Measurements from ENCODE around the gene NCAPD2.
A peak's percentile ranks its signal among the peaks of the same experiment; 100 is the strongest.
"Not testable (repeated sequence)": the region's sequence is repeated elsewhere in the genome, so short reads cannot be mapped to it uniquely, and the experiment has no call there.

The NCAPD2 gene

GRCh38 chr12:6465467-6466183 lies 28.3 kb upstream of the NCAPD2 start:
- DNase-seq = peak; percentile 57 to 71

DNA sequence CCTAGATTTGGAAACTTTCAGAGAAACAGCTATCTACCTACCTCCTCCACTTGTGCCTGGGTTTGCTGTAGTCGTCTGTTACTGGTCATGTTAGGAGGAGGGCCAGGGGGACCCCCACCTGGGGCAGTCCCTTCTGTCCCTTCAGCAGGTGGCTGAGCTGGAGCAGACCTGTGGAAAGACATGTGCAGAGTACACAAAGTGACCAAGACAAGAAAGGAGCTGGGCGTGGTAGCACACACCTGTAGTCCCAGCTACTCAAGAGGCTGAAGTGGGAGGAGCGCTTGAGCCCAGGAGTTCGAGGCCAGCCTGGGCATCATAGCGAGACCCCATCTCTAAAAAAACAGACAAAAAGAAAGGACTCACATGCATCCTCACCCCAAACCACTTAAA lies 27.7 kb upstream of the NCAPD2 start:
- DNase-seq = no peak

DNA sequence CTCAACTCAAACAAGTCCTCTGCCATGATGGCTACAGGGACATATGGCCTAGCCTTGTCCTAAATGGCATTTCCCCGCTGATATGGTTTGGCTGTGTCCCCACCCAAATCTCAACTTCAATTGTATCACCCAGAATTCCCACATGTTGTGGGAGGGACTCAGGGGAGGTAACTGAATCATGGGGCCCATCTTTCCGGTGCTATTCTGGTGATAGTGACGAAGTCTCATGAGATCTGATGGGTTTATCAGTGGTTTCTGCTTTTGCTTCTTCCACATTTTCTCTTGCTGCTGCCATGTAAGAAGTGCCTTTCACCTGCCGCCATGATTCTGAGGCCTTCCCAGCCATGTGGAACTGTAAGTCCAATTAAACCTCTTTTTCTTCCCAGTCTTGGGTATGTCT lies 27.2 kb upstream of the NCAPD2 start:
- not testable (repeated sequence) for DNase-seq

GRCh38 chr12:6467571-6468282 lies 26.2 kb upstream of the NCAPD2 start:
- DNase-seq = not testable (repeated sequence)

GRCh38 chr12:6468283-6468575 lies 25.7 kb upstream of the NCAPD2 start:
- DNase-seq = no peak

DNA sequence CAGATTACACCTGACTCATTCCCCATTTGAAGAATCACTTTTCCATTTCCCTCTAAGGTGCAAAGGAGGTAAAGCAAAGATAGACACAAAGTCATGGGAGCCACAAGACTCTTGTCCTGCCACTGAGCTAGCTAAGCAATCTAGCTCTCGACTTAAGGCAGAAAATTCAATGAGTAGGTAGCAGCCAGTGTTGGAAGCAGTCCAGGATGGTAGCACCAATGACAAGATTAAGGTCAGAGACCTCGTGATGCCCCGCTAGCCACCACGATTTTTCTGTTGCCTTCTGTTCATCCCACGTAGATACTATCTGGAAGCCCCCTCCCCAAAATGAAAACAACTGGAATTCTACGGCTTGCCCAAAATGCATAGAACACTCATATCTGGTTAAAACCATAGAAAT lies 24.8 kb upstream of the NCAPD2 start:
- no peak for DNase-seq

DNA sequence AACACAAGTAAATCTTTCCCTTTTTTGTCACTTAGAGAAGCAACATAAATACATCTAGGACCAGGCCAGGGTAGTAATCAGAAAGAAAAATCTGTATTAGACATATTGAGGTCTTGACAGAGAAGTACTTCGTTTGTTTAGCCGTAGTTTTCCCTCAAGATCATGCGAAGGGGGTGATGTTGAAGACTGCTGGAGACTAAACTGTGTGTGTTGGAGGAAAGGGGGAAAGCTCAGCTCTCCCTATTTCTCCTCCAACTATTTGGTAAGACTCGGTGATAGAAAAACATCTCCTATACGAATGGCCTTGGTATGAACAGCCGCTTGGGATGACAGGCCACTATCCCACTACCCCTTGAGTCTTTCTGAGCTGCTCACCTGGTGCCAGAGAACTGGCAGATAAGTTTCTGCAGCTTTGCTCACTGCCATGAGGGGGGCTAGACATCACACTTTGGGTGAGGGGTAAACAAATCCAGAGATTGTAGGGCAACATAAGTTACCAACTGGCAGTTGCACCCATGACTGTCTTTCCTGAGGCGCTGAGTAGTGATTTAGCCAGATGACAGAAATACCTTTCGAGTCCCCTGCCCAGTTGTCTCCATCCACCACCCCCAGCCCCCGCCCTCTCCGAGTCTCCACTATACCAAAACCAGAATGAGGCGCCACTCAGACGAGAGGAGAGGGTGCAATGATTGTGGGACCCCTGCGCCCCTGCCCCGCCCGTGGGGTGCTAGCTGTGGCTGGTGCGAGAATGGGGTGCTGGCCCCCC lies 24.1 kb upstream of the NCAPD2 start:
- no peak for DNase-seq

GRCh38 chr12:6470375-6471163 lies 23.3 kb upstream of the NCAPD2 start, which contains the start of gene VAMP1:
Gene VAMP1, minus strand, starts transcription at chr12:6470677. Its CDS starts 146 bp downstream, at chr12:6470531.
- DNase-seq = peak; percentile 95 to 97

GRCh38 chr12:6471989-6472360 lies 21.9 kb upstream of the NCAPD2 start:
- no peak for DNase-seq

DNA sequence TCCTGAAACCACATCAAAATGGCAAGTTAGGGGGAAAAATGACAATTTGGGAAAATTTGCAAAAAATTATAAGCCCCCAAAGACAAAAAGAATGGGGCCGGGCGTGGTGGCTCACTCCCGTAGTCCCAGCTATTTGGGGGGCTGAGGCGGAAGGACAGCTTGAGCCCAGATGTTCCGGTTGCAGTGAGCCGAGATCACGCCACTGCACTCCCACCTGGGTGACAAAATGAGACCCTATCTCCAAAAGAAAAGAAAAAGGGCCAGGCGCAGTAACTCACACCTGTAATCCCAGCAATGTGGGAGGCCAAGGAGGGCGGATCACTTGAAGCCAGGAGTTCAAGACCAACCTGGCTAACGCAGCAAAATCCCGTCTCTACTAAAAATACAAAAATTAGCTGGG lies 21.4 kb upstream of the NCAPD2 start:
- no peak for DNase-seq

- DNase-seq = not testable (repeated sequence)
Observed at GRCh38 chr12:6475233-6475975, 18.5 kb upstream of the NCAPD2 start.

DNA sequence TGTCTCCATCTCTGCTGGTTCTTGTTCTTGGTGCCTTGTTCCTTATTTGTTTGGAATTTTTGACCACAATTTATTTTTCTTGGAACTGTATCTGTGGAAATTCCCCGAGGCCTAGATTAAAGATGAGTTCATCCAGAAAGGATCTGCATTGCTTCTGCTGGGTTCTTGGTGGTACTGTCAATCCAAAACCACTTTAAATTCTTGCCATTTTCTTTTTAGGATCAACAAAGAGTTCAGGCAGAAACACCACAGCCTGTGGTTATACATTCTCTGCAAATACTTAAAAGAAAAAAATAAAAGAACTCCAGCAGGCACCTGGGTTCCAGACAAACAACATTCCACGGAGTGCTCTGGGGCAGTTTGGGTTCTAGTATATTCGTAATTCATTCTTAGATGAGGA lies 17.4 kb upstream of the NCAPD2 start:
- no peak for DNase-seq

DNA sequence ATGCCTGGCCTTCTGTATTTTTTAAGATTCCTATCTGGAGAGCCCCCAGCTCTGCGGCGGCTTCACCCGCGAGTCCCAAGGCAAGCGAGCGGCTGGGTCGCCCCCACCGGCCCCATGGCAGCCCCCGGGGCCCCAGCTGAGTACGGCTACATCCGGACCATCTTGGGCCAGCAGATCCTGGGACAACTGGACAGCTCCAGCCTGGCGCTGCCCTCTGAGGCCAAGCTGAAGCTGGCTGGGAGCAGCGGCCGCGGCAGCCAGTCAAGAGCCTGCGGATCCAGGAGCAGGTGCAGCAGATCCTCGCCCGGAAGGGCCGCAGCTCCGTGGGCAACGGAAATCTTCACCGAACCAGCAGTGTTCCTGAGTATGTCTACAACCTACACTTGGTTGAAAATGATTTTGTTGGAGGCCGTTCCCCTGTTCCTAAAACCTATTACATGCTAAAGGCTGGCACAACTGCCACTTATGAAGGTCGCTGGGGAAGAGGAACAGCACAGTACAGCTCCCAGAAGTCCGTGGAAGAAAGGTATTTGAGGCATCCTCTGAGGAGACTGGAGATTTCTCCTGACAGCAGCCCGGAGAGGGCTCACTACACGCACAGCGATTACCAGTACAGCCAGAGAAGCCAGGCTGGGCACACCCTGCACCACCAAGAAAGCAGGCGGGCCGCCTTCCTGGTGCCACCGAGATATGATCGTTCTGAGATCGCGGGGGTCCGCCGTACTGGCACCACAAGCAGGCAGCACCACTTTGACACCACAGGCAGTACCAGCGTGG lies 16.1 kb upstream of the NCAPD2 start:
- not testable (repeated sequence) for DNase-seq

DNA sequence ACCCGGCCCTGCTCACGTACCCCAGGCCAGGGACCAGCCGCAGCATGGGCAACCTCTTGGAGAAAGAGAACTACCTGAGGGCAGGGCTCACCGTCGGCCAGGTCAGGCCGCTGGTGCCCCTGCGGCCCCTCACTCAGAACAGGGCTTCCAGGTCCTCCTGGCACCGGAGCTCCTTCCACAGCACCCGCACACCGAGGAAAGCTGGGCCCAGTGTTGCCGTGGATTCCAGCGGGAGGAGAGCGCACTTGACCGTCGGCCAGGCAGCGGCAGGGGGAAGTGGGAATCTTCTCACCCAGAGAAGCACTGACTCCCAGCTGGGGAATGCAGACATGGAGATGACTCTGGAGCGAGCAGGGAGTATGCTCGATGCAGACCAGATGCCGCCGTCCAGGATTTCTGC lies 15.5 kb upstream of the NCAPD2 start:
- DNase-seq = no peak

- DNase-seq = no peak
Observed at GRCh38 chr12:6488240-6488639, 5.7 kb upstream of the NCAPD2 start.

DNA sequence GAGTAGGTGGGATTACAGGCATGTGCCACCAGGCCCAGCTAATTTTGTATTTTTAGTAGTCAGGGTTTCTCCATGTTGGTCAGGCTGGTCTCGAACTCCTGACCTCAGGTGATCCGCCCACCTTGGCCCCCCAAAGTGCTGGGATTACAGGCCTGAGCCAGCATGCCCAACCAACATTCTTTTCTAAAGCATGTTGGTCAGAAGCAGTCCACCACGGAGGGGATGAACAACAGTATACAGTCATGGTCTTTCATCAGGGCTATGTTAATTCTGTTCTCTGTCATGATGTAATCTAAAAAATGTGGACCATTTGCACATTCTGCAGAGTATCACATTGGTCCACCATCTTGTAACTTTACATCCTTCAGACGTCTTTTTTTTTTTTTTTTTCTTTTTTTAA lies 4.5 kb upstream of the NCAPD2 start:
- no peak for DNase-seq

DNA sequence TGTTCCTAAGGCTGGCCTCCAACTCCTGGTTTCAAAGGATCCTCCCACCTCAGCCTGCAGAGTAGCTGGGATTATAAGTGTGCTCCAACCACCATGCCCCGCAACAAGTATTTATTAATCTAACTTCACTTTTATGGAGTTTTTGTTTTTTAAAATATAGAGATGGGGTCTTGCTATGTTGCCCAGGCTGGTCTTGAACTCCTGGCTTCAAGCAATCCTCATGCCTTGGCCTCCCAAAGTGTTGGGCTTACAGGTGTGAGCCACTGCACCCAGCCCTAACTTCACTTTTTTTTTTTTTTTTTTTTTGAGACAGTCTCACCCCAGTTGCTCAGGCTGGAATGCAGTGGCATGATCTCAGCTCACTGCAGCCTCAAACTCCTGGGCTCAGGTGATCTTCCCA lies 3.2 kb upstream of the NCAPD2 start:
- DNase-seq = not testable (repeated sequence)

- DNase-seq = peak; percentile 96
Observed at GRCh38 chr12:6492838-6493496, 935 bp upstream of the NCAPD2 start, which contains the start of gene MRPL51. Gene MRPL51, minus strand, starts transcription at chr12:6493262. Its CDS starts 126 bp downstream, at chr12:6493136.

DNA sequence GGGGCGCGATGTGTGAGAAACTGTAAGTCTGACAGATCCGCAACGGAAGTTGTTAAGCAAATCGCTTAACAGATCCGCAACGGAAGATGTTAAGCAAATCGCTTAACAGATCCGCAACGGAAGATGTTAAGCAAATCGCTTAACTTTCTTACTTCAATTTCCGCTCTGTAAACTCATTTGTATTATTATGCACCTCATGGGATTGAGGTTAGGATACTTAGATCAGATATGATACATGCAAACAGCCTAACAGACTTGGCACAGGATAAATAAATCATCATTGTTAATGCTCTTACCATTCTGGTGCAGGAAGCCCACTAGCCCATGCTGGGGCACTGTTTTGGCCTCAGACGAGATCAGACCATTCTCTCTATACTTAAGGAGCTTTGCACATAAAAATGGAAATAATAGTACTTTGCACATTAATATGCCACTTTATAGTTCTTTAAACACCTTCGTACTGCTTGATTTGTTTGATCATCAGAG lies 399 bp downstream of the NCAPD2 start:
- no peak for DNase-seq

GRCh38 chr12:6494968-6495367 lies 1.1 kb downstream of the NCAPD2 start:
- no peak for DNase-seq

GRCh38 chr12:6497291-6497690 lies 3.4 kb downstream of the NCAPD2 start:
- DNase-seq = not testable (repeated sequence)
